Neural cell (in vitro differentiated cells): ENCODE measurements around the gene GOLGA8G.
"Not testable (repeated sequence)": the region's sequence is repeated elsewhere in the genome, so short reads cannot be mapped to it uniquely, and the experiment has no call there.

Experiments used
- CTCF ChIP-seq: fragments of 450-650 bp; IDR thresholded peaks from 2 replicates; pipeline ENCODE4 v1.5.1; 2014; ENCODE audit warnings: antibody characterized with exemption, mild to moderate bottlenecking, moderate library complexity; ENCODE audit not compliant: poor library complexity, severe bottlenecking
- EP300 ChIP-seq: fragments of 450-650 bp; conservative IDR thresholded peaks from 2 replicates; pipeline ENCODE4 v1.6.1; 2014; ENCODE audit warnings: antibody characterized with exemption, mild to moderate bottlenecking, moderate library complexity; ENCODE audit not compliant: poor library complexity, severe bottlenecking
- EZH2 ChIP-seq: fragments of 200-600, 300-800 bp; shearing (Covaris generic), sonication (generic); IDR thresholded peaks from 2 replicates; pipeline ENCODE4 v1.6.1; 2014; ENCODE audit warnings: antibody characterized with exemption, low read length, borderline replicate concordance, mild to moderate bottlenecking; ENCODE audit not compliant: insufficient read depth, poor library complexity, severe bottlenecking
- RAD21 ChIP-seq: fragments of 450-650 bp; conservative IDR thresholded peaks from 2 replicates; pipeline ENCODE4 v1.6.1; 2014; ENCODE audit warnings: antibody characterized with exemption, mild to moderate bottlenecking, moderate library complexity
- REST ChIP-seq: IDR thresholded peaks from 2 replicates; pipeline ENCODE4 v1.6.1; 2012; ENCODE audit warnings: borderline replicate concordance
- SMC3 ChIP-seq: fragments of 450-650 bp; conservative IDR thresholded peaks from 2 replicates; pipeline ENCODE4 v1.6.1; 2014; ENCODE audit warnings: antibody characterized with exemption, mild to moderate bottlenecking, moderate library complexity; ENCODE audit not compliant: poor library complexity

- not testable (repeated sequence) for TF ChIP-seq EZH2, CTCF, SMC3, RAD21, REST, EP300
These were observed 51.4 kb downstream of the GOLGA8G start for GRCh38 chr15:28481340-28481739.
